HCT116 (cell line): ENCODE results near the gene TFB2M.

ENCODE experiments used
- CEBPB ChIP-seq: IDR thresholded peaks from 2 replicates; pipeline ENCODE4 v1.6.1; 2012; ENCODE audit warnings: low read depth
- CTCF ChIP-seq, 3 experiments: fragments of 200-600 bp in 1 of 3; sonication (generic) in 1 of 3; IDR thresholded peaks in 2 of 3; conservative IDR thresholded peaks in 1 of 3; 2 replicates each; pipeline ENCODE4 v1.5.1; 2012 to 2017; ENCODE audit warnings: low read depth in 2 of 3, low read length in 2 of 3, antibody characterized with exemption in 1 of 3, borderline replicate concordance in 1 of 3, control low read depth in 1 of 3, mild to moderate bottlenecking in 1 of 3, mixed read lengths in 1 of 3, mixed run types in 1 of 3, moderate library complexity in 1 of 3; ENCODE audit not compliant: insufficient read depth in 1 of 3
- EGR1 ChIP-seq: IDR thresholded peaks from 2 replicates; pipeline ENCODE4 v1.6.1; 2012; ENCODE audit warnings: low read depth
- EZH2 ChIP-seq: fragments of 200-600 bp; sonication (generic); IDR thresholded peaks from 2 replicates; pipeline ENCODE4 v1.6.1; 2017; ENCODE audit warnings: antibody characterized with exemption, mixed run types
- EZH2phosphoT487 ChIP-seq: fragments of 200-600 bp; IDR thresholded peaks from 2 replicates; pipeline ENCODE4 v1.6.1; 2018; ENCODE audit warnings: antibody characterized with exemption, borderline replicate concordance
- MAX ChIP-seq: IDR thresholded peaks from 2 replicates; pipeline ENCODE4 v1.6.1; 2012
- POLR2A ChIP-seq: IDR thresholded peaks from 2 replicates; pipeline ENCODE4 v1.7.0; 2011; ENCODE audit warnings: borderline replicate concordance; ENCODE audit not compliant: insufficient read depth, insufficient read length; ENCODE audit errors: extremely low read depth
- POLR2AphosphoS5 ChIP-seq: IDR thresholded peaks from 2 replicates; pipeline ENCODE4 v1.6.1; 2011; ENCODE audit warnings: mild to moderate bottlenecking, low read depth, low read length, moderate library complexity
- RAD21 ChIP-seq: IDR thresholded peaks from 2 replicates; pipeline ENCODE4 v1.6.1; 2012; ENCODE audit warnings: low read depth, mild to moderate bottlenecking
- SIN3A ChIP-seq: IDR thresholded peaks from 2 replicates; pipeline ENCODE4 v1.6.1; 2012; ENCODE audit warnings: low read depth
- TCF7L2 ChIP-seq: IDR thresholded peaks from 2 replicates; pipeline ENCODE4 v1.7.0; 2011; ENCODE audit warnings: borderline replicate concordance, inconsistent platforms; ENCODE audit not compliant: insufficient read depth, insufficient read length; ENCODE audit errors: extremely low read depth
- ZFX ChIP-seq: fragments of 450-650 bp; IDR thresholded peaks from 2 replicates; pipeline ENCODE4 v1.6.1; 2017
- ZNF274 ChIP-seq: fragments of 200-500 bp; sonication (Bioruptor generic); IDR thresholded peaks from 2 replicates; pipeline ENCODE4 v1.6.1; 2014; ENCODE audit warnings: mild to moderate bottlenecking, low read depth, low read length, inconsistent platforms
- TF ChIP-seq, protein P1 (sequence below): IDR thresholded peaks from 2 replicates; pipeline ENCODE4 v1.6.1; 2012; ENCODE audit warnings: low read depth

DNA sequence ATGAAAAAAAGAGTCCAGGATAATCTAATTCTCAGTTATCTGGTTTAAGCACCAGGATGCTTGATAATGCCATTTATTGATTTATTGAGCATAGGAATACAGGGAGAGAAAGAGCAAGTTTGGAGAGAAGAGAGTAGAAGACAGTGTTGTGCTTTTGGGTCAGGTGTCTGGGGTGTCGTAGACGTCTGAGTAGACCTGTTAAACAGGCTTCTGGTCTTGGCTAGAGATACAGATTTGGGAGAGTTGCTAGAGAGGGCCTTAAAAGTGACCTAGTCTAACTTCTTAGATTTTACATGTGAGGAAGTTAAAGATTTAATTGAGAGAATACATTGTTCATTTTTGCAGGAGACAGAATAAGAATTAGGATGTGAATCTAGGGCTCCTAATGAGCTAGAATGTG is 34.5 kb upstream of the TFB2M start:
- TF ChIP-seq POLR2A (no peak), CEBPB (no peak), EZH2phosphoT487 (no peak), RAD21 (no peak), CTCF (IDR thresholded peaks at IDR 0.05 in 2 of 3, conservative IDR thresholded peaks at IDR 0.05 in 1 of 3; ENCODE audit: borderline replicate concordance in 1 of 3, insufficient read depth in 1 of 3, low read depth in 2 of 3, low read length in 2 of 3) (no peak), MAX (no peak), TCF7L2 (no peak), ZNF274 (no peak), POLR2AphosphoS5 (no peak), EGR1 (no peak), EZH2 (no peak), SIN3A (no peak), ZFX (no peak)
- TF ChIP-seq, protein P1, sequence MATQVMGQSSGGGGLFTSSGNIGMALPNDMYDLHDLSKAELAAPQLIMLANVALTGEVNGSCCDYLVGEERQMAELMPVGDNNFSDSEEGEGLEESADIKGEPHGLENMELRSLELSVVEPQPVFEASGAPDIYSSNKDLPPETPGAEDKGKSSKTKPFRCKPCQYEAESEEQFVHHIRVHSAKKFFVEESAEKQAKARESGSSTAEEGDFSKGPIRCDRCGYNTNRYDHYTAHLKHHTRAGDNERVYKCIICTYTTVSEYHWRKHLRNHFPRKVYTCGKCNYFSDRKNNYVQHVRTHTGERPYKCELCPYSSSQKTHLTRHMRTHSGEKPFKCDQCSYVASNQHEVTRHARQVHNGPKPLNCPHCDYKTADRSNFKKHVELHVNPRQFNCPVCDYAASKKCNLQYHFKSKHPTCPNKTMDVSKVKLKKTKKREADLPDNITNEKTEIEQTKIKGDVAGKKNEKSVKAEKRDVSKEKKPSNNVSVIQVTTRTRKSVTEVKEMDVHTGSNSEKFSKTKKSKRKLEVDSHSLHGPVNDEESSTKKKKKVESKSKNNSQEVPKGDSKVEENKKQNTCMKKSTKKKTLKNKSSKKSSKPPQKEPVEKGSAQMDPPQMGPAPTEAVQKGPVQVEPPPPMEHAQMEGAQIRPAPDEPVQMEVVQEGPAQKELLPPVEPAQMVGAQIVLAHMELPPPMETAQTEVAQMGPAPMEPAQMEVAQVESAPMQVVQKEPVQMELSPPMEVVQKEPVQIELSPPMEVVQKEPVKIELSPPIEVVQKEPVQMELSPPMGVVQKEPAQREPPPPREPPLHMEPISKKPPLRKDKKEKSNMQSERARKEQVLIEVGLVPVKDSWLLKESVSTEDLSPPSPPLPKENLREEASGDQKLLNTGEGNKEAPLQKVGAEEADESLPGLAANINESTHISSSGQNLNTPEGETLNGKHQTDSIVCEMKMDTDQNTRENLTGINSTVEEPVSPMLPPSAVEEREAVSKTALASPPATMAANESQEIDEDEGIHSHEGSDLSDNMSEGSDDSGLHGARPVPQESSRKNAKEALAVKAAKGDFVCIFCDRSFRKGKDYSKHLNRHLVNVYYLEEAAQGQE, result no peak
